WTC11 (cell line): Measurements from ENCODE around the gene TIMMDC1. TPM values are rescaled to one million over a fixed set of nuclear protein-coding genes. Genes with fewer than 3 reads are reported as not detected.

Experiments used
- ATAC-seq: fragments of 200-7000 bp; cut with Tn5 transposase; 2 replicates; pipeline ENCODE4 v1.10.0; 2021; ENCODE audit warnings: mild to moderate bottlenecking, moderate library complexity
- CTCF ChIA-PET: fragments of 300-600 bp; sonication (Branson Sonifier 250); formaldehyde crosslinking; loops from one replicate; lab custom pipeline; 2021; ENCODE audit warnings: antibody characterized with exemption; lab: Charles Lee
- POLR2A ChIA-PET: fragments of 350-600 bp; sonication (Branson Sonifier 250); formaldehyde crosslinking; loops from one replicate; lab custom pipeline; 2021; ENCODE audit warnings: antibody characterized with exemption; lab: Charles Lee
- DNase-seq: peaks from one replicate; pipeline ENCODE4 v3.0.0; 2021; ENCODE audit warnings: low spot score
- H3K27ac Mint-ChIP-seq: 2 replicates; pipeline ENCODE4 v1.8.0; 2021; ENCODE audit warnings: mixed read lengths
- H3K27me3 Mint-ChIP-seq: 2 replicates; pipeline ENCODE4 v1.8.0; 2021; ENCODE audit warnings: low read depth, mild to moderate bottlenecking, moderate library complexity, mixed read lengths
- H3K36me3 Mint-ChIP-seq: 2 replicates; pipeline ENCODE4 v1.8.0; 2021; ENCODE audit warnings: mixed read lengths
- H3K4me1 Mint-ChIP-seq: 2 replicates; pipeline ENCODE4 v1.8.0; 2022; ENCODE audit warnings: mixed read lengths
- H3K4me3 Mint-ChIP-seq: 2 replicates; pipeline ENCODE4 v1.8.0; 2021; ENCODE audit warnings: mild to moderate bottlenecking, moderate library complexity, mixed read lengths
- H3K9me3 Mint-ChIP-seq: 2 replicates; pipeline ENCODE4 v1.8.0; 2021; ENCODE audit warnings: mixed read lengths
- ARID4B ChIP-seq: sonication (generic); formaldehyde crosslinking; IDR thresholded peaks from 2 replicates; pipeline ENCODE4 v1.8.0; 2023; ENCODE audit warnings: missing genetic modification reagents, mild to moderate bottlenecking, borderline replicate concordance
- ELF4 ChIP-seq: sonication (generic); formaldehyde crosslinking; IDR thresholded peaks from 2 replicates; pipeline ENCODE4 v1.8.1; 2022; ENCODE audit warnings: low read depth, mild to moderate bottlenecking, moderate library complexity, missing genetic modification reagents
- MLX ChIP-seq: sonication (generic); formaldehyde crosslinking; IDR thresholded peaks from 2 replicates; pipeline ENCODE4 v1.8.1; 2023; ENCODE audit warnings: mild to moderate bottlenecking, missing genetic modification reagents, moderate library complexity
- MYBL2 ChIP-seq: sonication (generic); formaldehyde crosslinking; IDR thresholded peaks from 2 replicates; pipeline ENCODE4 v1.8.1; 2023; ENCODE audit warnings: mild to moderate bottlenecking, moderate library complexity, missing genetic modification reagents
- NR3C1 ChIP-seq: sonication (generic); formaldehyde crosslinking; conservative IDR thresholded peaks from 2 replicates; pipeline ENCODE4 v1.8.1; 2023; ENCODE audit warnings: low read depth, mild to moderate bottlenecking, missing genetic modification reagents
- ZNF532 ChIP-seq: fragments of 250-450 bp; sonication (Bioruptor Pico); IDR thresholded peaks from 2 replicates; pipeline ENCODE4 v1.9.0; 2021; ENCODE audit warnings: mild to moderate bottlenecking, borderline replicate concordance
- ZSCAN18 ChIP-seq: fragments of 250-450 bp; sonication (Bioruptor Pico); IDR thresholded peaks from 2 replicates; pipeline ENCODE4 v2.1.2; 2022; ENCODE audit warnings: mild to moderate bottlenecking, moderate library complexity
- total RNA-seq: library from RNA; stranded (reverse); gene quantifications from 3 replicates; pipeline ENCODE4 v1.2.3, GENCODE V29; 2021

The TIMMDC1 gene
- total RNA-seq, 1 experiment from 2014 or later, result 114 TPM

GRCh38 chr3:119498186-119499011 lies at the start of gene TIMMDC1 (continued):
- no peak for TF ChIP-seq ZNF532 (CRISPR knock-in tag)

GRCh38 chr3:119453822-119454221 lies 44.5 kb upstream of the TIMMDC1 start:
- H3K9me3 Mint-ChIP-seq, result no peaks in the 10 kb centered on the region
- H3K27me3 Mint-ChIP-seq, result no peaks in the 10 kb centered on the region
- CTCF ChIA-PET, result no interaction called here
- H3K4me1 Mint-ChIP-seq, result no peaks in the 10 kb centered on the region
- DNase-seq (no peak), ATAC-seq (no peak)
- no peak overlapping the region for H3K27ac Mint-ChIP-seq
- peaks cover 73% of the 10 kb centered on the region for H3K36me3 Mint-ChIP-seq
- POLR2A ChIA-PET, result interaction anchor here (0.6 kb wide), 1 partner anchor 326 kb away, joined by 3 read pairs; no protein-coding TSS in a partner anchor
- H3K4me3 Mint-ChIP-seq, result no peak overlapping the region
- TF ChIP-seq MLX (CRISPR knock-in tag), result no peak
- TF ChIP-seq ARID4B, result no peak

GRCh38 chr3:119456469-119456868 lies 41.9 kb upstream of the TIMMDC1 start:
- no peak overlapping the region for H3K27ac Mint-ChIP-seq
- CTCF ChIA-PET, result no interaction called here

More at GRCh38 chr3:119456469-119456868, 41.9 kb upstream of the TIMMDC1 start:
- Mint-ChIP-seq H3K4me1 (no peaks in the 10 kb centered on the region), H3K9me3 (no peaks in the 10 kb centered on the region), H3K4me3 (no peak overlapping the region), H3K36me3 (peaks cover 80% of the 10 kb centered on the region), H3K27me3 (no peaks in the 10 kb centered on the region)
- ATAC-seq (no peak), DNase-seq (no peak)
- no peak for TF ChIP-seq ZSCAN18
- no peak for TF ChIP-seq NR3C1 (CRISPR knock-in tag)
- no peak for TF ChIP-seq ELF4 (CRISPR knock-in tag)
- TF ChIP-seq MLX (CRISPR knock-in tag), result no peak
- TF ChIP-seq MYBL2 (CRISPR knock-in tag), result no peak
- POLR2A ChIA-PET, result no interaction called here
